Eye (tissue), 1 donor: ENCODE data around the gene PSMD8.
"Not testable (repeated sequence)": the region's sequence is repeated elsewhere in the genome, so short reads cannot be mapped to it uniquely, and the experiment has no call there.

Experiments used
- DNase-seq: peaks from one replicate; pipeline ENCODE4 v3.0.0-alpha.2; 2015

The PSMD8 gene

DNA sequence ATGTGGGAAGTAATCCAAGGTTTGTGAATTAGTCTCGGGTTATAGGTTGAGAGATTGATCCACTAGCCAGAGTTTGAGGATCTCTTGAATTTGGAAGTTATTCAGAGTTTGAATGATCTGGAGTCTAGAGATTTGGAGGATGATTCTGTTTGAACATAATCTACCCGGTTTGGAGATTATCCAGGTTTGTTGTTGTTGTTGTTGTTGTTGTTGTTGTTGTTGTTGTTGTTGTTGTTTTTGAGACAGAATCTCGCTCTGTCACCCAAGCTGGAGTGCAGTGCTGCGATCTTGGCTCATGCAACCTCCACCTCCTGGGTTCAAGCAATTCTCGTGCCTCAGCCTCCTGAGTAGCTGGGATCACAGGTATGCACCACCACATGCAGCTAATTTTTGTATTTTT is 37.5 kb downstream of the PSMD8 start:
- not testable (repeated sequence) for DNase-seq

DNA sequence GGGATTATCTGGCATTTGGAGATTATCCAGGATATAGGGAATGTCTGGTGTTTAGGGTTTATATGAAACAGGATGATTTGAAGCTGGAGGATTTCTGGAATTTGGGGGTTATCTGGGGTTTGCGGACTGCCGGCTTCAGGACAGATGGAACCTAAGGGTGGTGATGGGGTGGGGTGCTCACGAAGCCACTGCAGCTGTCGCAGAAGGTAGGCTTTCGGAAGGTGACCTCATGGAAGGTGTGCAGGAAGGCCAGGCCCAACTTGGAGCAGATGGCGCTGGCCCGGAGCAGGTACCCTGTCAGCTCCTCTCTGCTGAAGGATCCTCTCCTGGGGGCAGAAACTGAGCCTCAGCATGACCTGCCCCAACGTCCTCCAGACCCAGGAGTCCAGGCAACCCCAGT is 38.1 kb downstream of the PSMD8 start:
- DNase-seq = no peak

DNA sequence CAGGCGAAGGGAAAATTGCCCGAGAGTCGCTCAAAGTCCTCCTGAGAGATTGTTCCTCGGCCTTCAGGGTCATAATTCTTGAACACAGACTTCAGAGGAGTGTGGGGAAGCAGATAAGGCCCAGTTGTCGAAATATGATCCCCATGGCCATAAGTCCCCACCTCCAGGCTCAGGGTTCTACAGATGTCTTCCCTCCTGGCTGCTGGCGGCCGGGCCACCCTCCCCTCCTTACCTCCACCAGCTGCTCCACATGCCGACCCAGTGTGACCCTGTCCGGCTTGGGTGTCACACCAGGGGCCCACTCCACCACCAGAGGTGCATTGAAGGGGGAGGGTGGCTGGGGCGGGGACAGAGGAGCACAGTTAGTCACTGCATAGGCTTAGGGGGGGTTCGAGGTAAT is 38.6 kb downstream of the PSMD8 start:
- no peak for DNase-seq

DNA sequence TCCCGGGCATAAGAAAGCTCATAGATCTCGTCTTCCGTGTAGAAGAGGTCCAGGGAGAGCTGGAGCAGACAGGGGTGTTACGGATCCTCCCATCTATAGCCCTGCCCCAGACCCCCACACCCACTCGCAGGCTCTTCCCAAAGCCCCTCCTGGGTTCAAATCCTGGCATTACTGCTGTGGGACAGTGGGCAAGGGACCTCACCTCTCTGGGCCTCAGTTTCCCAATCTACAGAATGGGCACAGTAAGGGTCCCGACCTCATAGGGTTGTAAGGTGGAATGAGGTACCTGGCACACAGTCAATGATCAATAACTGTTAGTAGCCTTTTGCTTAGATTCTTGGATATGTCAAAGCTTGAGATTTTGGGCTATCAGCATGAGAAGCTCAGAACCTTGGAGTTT is 39.0 kb downstream of the PSMD8 start:
- no peak for DNase-seq

DNA sequence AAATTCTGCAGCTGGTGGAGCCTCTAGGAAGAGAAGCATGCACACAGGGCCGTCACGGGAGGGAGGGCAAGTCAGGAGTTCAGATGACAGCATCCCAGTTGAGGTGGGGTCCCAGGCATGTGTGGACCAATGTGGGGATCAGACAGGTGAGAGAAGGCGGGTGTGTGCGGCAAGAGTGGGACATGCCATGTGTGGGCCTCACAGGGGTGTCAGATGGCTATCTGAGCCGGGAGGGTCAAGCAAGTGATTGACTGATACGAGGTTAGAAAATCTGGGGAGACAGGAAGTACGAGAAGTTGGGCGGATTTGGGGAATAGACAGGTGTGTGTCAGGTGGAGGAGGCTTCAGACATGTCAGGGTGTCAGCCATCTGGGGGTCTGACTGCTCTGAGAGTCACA is 42.8 kb downstream of the PSMD8 start:
- DNase-seq = no peak

DNA sequence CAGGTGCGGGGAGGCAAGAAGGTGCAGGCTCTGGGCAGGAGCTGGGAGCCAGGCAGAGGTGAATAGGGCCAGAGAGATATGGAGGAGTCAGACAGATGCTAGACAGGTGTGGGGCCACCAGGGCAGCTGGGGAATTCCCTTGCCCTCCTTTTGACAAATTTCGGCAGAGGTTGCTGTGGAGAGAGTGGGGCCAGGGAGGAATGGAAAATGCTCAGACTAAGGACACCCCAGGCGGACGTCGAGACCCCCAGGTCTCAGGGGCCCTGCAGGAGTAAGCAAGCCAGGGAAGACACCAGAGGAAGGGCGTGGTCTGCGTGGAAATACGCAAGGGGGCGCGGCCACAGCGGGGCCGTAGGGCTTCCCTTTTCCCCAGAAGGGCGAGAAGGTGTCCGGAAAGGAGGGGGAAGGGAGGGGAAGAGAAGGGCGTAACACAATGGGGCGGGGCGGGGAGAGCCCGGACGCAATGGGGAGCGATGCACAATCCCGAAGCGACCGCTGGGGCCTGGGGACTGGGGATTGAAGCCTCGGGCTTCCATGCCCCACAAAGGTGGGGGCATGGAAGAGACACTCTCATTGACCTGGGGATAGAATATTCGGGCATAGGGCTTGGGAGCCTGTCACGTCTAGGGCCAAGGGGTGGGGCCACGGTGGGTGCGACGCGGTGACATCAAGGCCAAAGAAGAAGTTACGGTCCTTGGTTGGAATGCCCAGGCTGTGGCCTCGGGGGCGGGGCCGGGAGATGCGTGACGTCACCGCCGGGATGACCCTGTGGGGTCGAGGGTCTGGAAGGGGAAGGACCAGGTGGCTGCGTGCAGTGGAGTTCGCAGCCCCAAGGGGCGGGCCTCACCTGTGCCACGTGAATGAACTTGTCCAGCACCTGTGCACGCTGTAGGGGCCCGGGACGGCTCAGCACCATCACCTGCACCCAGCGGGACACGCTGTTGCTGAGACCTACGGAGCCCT is 43.5 kb downstream of the PSMD8 start:
- peak; percentile 62 for DNase-seq

DNA sequence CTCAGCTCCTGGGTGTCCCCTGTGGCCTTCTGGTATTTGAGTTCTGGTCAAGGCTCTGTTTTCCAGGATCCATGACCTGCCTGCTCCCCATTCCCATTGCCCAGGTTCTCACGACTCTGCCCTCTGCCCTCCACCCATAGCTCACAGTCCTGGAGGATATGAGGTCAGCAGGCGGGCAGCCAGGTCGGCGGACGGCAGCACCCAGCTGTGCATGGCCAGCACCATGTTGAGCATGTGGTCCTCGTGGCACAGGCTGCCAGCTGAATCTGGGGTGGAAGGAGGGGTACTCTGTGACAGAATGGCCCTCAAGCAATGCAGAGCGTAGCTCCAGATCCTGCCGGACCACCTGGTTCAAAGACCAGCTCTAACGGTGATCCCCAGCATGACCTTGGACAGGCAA is 46.6 kb downstream of the PSMD8 start:
- DNase-seq = no peak

DNA sequence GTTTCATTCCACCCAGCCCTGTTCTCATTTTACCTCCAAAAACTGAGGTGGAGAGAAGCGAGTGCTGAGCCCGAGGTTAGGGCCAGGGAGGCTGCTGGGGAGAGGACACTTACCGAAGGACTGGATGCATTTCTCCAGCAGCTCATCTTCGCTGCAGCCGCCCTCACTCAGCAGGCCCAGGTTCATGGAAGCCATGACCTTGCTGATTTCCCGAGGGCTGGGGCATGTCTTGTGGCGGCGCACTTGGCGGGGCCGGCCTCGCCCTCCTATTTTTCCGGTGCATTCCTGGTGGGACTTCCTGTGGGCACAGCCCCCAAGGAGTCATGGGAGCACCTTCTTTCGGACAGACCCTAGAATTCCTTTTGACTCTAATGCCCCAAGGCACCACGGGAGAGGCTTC is 47.5 kb downstream of the PSMD8 start:
- DNase-seq = no peak

DNA sequence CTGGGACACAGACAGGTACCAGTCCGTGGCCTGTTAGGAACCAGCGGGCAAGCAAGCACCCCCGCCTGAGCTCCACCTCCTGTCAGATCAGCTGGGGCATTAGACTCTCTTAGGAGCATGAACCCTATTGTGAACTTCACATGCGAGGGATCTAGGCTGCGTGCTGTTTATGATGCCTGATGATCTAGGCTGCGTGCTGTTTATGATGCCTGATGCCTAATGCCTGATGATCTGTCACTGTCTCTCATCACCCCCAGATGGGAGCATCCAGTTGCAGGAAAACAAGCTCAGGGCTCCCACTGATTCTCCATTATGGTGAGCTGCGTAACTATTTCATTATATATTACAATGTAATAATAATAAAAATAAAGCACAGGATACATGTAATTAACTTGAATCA is 48.1 kb downstream of the PSMD8 start:
- no peak for DNase-seq

DNA sequence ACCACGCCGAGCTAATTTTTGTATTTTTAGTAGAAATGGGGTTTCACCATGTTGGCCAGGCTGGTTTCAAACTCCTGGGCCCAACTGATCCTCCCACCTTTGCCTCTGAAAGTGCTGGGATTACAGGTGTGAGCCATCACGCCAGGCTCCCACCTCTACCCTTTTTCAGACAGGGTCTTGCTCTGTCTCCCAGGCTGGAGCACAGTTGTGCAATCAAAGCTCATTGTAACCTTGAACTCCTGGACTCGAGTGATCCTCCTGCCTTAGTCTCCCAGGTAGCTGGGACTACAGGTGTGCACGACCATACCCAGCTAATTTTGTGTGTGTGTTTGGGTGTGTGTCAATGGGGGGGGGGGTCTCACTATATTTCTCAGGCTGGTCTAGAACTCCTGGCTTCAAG is 49.9 kb downstream of the PSMD8 start:
- no peak for DNase-seq

DNA sequence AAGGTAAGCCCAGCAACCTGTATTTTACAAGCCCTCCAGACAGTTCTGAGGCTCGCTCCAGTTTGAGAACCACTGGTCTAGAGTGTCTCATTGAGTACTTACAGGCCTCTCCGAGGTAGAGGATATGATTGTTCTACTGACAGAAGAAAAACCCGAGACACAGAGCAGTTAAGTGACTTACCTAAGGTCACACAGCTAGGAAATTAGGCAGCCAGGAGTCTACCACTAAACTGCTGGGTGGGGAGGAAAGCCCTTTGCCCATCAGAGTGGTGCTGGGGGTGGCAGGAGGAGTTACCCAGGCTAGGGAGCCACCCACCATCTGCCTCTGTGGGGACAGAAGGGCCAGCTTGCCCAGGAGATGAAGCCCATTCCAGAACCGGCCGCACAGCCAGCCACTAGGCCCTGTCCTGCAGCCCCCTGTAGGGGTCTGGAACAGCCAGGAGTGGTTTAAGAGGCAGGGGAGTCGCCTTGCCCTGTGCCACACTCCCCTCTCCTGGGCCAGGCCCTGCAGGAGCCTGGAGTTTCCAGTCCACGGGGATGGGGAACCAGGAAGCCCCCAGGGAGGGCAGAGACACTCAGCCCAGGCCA is 50.9 kb downstream of the PSMD8 start:
- no peak for DNase-seq

DNA sequence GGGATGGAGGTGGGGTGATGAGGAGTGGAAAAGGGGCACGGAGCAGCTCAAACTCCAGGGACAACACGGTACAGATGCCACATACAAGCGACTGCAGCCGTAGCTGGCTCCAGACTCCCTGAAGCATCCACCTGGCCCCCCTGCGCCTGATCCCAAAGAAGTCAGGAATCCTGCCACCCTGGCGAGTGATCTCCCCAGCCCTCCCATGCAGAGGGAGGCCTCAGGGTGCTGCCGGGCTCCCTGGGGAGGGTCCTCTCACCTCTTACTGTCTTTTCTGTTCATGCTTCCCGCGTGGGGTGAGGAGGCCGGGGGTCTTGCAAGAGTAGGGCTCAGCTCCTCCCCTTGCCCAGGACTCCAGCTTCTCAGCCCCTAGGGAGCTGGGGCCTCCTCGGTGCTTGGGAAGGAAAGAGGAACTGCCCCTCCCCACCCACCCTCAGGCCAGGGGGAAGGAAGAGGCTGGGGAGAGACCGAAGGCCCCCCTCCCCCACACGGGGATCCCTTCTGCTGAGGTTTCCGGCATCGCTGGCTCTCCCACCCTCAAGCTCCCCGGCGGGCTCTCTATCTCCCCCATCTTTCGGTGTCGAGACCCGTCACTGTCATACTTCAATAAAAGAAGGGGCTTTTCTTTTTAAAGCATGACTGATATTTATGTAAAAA is 51.6 kb downstream of the PSMD8 start, which contains the start of gene RASGRP4:
Gene RASGRP4, minus strand, starts transcription at position 410 of the 657 bp plus-strand sequence. Its CDS starts 128 bp downstream, at position 282.
- DNase-seq = peak; percentile 17

DNA sequence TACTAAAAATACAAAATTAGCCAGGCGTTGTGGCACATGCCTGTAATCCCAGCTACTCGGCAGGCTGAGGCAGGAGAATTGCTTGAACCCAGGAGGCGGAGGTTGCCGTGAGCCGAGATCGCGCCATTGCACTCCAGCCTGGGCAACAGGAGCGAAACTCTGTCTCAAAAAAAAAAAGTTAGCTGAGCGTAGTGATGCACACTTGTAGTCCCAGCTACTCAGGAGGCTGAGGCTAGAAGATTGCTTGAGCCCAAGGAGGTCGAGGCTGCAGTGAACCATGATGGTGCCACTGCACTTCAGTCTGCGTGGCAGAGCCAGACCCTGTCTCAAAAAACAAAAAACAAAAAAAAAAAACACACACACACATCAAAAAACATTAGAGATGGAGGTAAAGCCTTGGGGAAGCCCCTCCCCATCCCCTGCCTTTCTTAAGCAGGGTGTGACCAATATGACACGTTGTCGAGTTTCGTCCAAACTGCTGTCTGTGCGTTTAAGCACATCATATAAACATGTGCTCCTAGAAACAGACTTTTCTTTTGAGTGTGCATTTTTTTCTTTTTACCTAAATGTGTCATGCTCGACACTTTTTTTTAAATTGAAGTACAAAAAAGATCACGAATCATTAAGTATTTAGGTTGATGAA is 52.8 kb downstream of the PSMD8 start:
- not testable (repeated sequence) for DNase-seq

DNA sequence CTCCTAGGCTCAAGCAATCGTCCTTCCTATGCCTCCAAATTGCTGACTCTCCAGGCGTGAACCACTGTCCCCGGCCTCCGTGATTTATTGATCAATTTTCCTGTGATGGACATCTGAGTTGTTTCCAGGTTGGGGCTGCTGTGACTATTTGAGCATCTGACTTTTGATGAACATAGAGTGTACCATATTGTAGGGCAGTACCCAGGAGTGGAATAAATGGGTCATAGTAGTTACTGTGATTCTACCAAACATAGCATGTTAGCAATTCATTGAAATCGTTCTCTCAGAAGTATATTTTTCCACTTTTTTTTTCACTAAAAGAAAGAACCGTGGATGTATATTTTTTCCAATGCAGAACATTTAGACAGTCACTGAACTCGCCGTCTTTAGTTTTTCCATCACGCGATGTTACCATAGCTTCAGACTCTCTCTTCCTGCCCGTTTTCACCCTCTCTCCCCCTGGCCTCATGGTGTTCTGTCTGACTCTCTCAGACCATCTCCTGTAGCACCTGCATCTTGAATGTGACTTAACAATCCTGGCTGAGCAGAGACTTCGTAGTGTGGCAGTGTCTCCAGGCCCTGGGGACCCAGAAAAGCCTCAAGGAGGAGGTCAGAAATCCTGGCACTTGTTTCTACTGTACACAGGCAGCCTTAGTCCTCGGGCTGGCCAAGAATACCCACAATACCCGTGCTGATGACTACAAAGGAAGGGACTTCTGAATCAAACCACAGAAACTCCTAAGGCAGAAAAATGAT is 54.9 kb downstream of the PSMD8 start:
- DNase-seq = no peak

DNA sequence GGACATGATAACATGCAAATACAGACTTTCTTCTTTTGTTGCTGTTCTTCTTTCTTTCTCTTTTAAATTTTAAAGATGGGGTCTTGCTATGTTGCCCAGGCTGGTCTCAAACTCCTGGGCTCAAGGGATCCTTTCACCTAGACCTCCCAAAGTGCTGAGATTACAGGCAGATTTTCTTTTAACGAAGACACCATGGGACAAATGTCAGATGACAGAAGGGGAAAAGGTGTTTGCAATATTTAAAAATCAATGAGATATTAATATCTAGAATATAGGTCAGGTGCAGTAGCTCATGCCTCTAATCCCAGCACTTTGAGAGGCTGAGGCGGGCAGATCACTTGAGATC is 55.4 kb downstream of the PSMD8 start:
- no peak for DNase-seq

DNA sequence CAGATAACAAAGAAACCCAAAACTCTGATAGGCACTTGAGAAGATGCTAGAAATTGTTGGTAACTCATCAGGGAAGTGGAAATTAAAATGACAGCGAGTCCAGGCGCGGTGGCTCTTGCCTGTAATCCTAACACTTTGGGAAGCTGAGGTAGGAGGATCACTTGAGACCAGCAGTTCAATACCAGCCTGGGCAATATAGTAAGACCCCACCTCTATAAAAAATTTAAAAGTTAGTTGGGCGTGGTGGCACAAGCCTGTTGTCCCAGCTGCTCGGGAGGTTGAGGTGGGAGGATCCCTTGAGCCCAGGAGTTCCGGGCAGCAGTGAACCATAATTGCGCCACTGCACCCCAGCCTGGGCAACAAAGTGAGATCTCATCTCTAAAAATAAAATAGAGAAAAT is 56.6 kb downstream of the PSMD8 start:
- DNase-seq = no peak

DNA sequence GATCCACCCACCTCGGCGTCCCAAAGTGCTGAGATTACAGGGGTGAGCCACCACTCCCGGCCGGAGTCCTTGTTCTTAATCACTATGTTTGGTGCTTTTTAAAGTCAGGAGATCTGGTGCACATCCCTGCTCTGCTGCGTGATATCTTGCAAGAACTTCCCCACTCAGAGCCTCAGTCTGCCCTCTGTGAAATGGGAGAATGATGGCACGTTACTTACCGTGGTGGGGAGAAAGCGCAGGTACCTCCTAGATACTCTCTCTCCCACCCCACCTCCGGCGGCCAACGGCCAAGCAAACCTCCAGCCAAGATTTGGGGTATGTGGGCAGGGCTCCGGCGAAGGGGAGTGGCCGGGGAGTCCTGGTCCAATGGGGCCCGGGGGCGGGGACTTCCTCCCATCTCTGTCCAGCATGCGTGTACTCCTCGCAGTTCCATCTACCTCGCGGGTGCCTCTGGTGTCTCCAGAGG is 58.9 kb downstream of the PSMD8 start, which contains the start of gene RYR1:
Gene RYR1, plus strand, starts transcription at position 424 of the 466 bp plus-strand sequence. CDS start 139 bp downstream, outside the sequence.
- DNase-seq = peak; percentile 69
